ENCODE measurements around the gene C5. TPM values are rescaled to one million over a fixed set of nuclear protein-coding genes. Genes with fewer than 3 reads are reported as not detected.

The C5 gene
- total and polyA plus RNA-seq, 9 of the 15 experiments (the other 6 are each of a cell fraction or from before 2014, with no cell fraction given): 0.08 to 0.91 (median 0.42) TPM

DNA sequence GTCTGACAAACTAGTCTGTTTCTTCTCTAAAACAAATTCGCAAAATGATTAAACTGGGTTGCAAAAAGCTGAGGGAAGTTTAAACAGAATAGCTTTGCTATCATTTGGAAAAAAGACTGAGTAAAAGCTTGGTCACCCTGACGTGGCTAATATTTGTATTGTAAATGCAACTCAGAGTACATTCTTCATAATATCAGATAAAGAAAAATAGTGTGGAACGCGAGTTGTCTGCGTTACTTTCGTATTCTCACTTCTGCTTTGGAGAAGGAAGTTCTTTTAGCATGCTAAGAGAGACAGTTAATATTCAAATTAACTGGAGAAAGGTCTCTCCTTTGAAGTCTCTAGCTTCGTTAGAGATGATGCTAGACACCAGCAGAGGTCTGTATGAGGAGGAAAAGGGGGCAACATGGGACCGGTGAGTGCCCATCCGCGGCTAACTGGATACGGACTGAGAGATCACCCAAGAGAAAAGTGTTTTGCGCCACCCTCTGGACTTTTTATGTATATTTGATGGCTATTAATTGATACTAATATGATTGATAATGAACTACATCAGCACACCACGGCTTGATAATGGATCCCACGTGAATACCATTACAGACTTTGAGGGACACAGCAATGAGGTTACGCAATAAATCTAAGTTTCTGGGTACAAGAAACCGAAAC is 21.8 kb upstream of the C5 start:
- Histone ChIP-seq H3K79me2 (ENCODE audit: control insufficient read depth, insufficient read depth, low read length) (peaks cover 14% of the 10 kb centered on the region), H3K27me3 (ENCODE audit: control insufficient read depth in 2 of 2, insufficient read depth in 2 of 2, low read length in 2 of 2) (no peaks in the 10 kb centered on the region), H3K4me2 (ENCODE audit: insufficient read depth, low read length) (no peak overlapping the region), H3K9ac (ENCODE audit: insufficient read depth in 1 of 2, low read depth in 2 of 2, low read length in 2 of 2) (no peak overlapping the region), H3K36me3 (ENCODE audit: control insufficient read depth, insufficient read depth, low read length) (no peaks in the 10 kb centered on the region), H3K4me3 (no peak overlapping the region), H3K4me1 (replicated peaks in 1 of 2; ENCODE audit: control insufficient read depth in 2 of 2, insufficient read depth in 2 of 2, low read length in 2 of 2) (peaks cover 7 to 20% of the 10 kb centered on the region in 2 experiments; a peak in 4 of 5 replicates), H3K9me3 (replicated peaks; ENCODE audit: control insufficient read depth, insufficient read depth, low read depth, low read length) (no peaks in the 10 kb centered on the region), H3K27ac (ENCODE audit: extremely low read depth, low read depth, low read length) (no peak overlapping the region), H4K20me1 (replicated peaks; ENCODE audit: control insufficient read depth, insufficient read depth, low read length) (no peaks in the 10 kb centered on the region), H3K9me1 (ENCODE audit: control insufficient read depth, insufficient read depth, low read length) (no peaks in the 10 kb centered on the region), H2AFZ (ENCODE audit: low read depth, low read length) (peak overlapping the region; percentile 10; the same call in 1 of the 2 replicates)
- no TSS peak for BruUV-seq (replicated peaks)
- in situ Hi-C loops (cut with MboI): no loop called here
- ChIA-PET POLR2A (interaction anchor here (1.0 kb wide), 1 partner anchor 11 kb away, joined by 3 read pairs; no protein-coding TSS in a partner anchor), CTCF (ENCODE audit: low intra/inter-chr PET ratio) (no interaction called here)
- FAIRE-seq (no peak), DNase-seq (ENCODE audit: extremely low read depth in 1 of 4, low spot score in 3 of 4) (no peak), ATAC-seq (no peak)
- 42% methylated on average over 16 of the region's 16 CpGs for WGBS (ENCODE audit: insufficient coverage, low coverage, missing lambda C conversion rate)
- intact Hi-C loops (cut with micrococcal nuclease): loop anchor here (10.0 kb wide), 1 partner anchor 197 kb away; the partner anchor contains the start of gene PHF19
- TF ChIP-seq CEBPG (CRISPR knock-in tag; IDR thresholded peaks at IDR 0.05) (0 out of 2 replicates have a peak, but pooled peaks have one; percentile 31), CEBPG (tag; conservative IDR thresholded peaks at IDR 0.05 in 1 of 2, IDR thresholded peaks at IDR 0.05 in 1 of 2) (peak; percentile 33 to 91; a peak in 2 of 4 replicates), TEAD2 (tag; IDR thresholded peaks at IDR 0.05) (no peak), POLR2G (IDR thresholded peaks at IDR 0.05; ENCODE audit: low read depth, low read length) (no peak), BDP1 (IDR thresholded peaks at IDR 0.05; ENCODE audit: insufficient read depth, insufficient read length) (no peak), FOXP1 (CRISPR knock-in tag; IDR thresholded peaks at IDR 0.05) (no peak), HMGN3 (IDR thresholded peaks at IDR 0.05; ENCODE audit: borderline replicate concordance, extremely low read depth, insufficient read length, low read depth, low read length) (no peak), PHB2 (IDR thresholded peaks at IDR 0.05; ENCODE audit: low read depth) (no peak), SUPT5H (IDR thresholded peaks at IDR 0.05) (no peak), POLR2AphosphoS2 (IDR thresholded peaks at IDR 0.05; ENCODE audit: low read length) (no peak), ZNF57 (CRISPR knock-in tag; IDR thresholded peaks at IDR 0.05) (no peak), C11orf30 (IDR thresholded peaks at IDR 0.05; ENCODE audit: low read depth) (peak; percentile 8; the same call in 1 of the 2 replicates)
- TF ChIP-seq, protein P1, sequence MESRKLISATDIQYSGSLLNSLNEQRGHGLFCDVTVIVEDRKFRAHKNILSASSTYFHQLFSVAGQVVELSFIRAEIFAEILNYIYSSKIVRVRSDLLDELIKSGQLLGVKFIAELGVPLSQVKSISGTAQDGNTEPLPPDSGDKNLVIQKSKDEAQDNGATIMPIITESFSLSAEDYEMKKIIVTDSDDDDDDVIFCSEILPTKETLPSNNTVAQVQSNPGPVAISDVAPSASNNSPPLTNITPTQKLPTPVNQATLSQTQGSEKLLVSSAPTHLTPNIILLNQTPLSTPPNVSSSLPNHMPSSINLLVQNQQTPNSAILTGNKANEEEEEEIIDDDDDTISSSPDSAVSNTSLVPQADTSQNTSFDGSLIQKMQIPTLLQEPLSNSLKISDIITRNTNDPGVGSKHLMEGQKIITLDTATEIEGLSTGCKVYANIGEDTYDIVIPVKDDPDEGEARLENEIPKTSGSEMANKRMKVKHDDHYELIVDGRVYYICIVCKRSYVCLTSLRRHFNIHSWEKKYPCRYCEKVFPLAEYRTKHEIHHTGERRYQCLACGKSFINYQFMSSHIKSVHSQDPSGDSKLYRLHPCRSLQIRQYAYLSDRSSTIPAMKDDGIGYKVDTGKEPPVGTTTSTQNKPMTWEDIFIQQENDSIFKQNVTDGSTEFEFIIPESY (CRISPR knock-in tag; IDR thresholded peaks at IDR 0.05): no peak
- TF ChIP-seq, protein P2, sequence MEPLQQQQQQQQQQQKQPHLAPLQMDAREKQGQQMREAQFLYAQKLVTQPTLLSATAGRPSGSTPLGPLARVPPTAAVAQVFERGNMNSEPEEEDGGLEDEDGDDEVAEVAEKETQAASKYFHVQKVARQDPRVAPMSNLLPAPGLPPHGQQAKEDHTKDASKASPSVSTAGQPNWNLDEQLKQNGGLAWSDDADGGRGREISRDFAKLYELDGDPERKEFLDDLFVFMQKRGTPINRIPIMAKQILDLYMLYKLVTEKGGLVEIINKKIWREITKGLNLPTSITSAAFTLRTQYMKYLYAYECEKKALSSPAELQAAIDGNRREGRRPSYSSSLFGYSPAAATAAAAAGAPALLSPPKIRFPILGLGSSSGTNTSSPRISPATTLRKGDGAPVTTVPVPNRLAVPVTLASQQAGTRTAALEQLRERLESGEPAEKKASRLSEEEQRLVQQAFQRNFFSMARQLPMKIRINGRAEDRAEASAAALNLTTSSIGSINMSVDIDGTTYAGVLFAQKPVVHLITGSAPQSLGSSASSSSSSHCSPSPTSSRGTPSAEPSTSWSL (CRISPR knock-in tag; IDR thresholded peaks at IDR 0.05; ENCODE audit: borderline replicate concordance): no peak
- TF ChIP-seq, protein P3, sequence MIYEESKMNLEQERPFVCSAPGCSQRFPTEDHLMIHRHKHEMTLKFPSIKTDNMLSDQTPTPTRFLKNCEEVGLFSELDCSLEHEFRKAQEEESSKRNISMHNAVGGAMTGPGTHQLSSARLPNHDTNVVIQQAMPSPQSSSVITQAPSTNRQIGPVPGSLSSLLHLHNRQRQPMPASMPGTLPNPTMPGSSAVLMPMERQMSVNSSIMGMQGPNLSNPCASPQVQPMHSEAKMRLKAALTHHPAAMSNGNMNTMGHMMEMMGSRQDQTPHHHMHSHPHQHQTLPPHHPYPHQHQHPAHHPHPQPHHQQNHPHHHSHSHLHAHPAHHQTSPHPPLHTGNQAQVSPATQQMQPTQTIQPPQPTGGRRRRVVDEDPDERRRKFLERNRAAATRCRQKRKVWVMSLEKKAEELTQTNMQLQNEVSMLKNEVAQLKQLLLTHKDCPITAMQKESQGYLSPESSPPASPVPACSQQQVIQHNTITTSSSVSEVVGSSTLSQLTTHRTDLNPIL (CRISPR knock-in tag; IDR thresholded peaks at IDR 0.05): no peak
- TF ChIP-seq, protein P4, sequence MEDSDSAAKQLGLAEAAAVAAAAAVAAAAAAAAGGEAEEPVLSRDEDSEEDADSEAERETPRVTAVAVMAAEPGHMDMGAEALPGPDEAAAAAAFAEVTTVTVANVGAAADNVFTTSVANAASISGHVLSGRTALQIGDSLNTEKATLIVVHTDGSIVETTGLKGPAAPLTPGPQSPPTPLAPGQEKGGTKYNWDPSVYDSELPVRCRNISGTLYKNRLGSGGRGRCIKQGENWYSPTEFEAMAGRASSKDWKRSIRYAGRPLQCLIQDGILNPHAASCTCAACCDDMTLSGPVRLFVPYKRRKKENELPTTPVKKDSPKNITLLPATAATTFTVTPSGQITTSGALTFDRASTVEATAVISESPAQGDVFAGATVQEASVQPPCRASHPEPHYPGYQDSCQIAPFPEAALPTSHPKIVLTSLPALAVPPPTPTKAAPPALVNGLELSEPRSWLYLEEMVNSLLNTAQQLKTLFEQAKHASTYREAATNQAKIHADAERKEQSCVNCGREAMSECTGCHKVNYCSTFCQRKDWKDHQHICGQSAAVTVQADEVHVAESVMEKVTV (CRISPR knock-in tag; IDR thresholded peaks at IDR 0.05): no peak
